K562 (cell line): ENCODE results near the gene SH3PXD2B. TPM values are rescaled to one million over a fixed set of nuclear protein-coding genes. Genes with fewer than 3 reads are reported as not detected.

ENCODE experiments used
- ATAC-seq: fragments of 200-7000 bp; cut with Tn5 transposase; 3 replicates; pipeline ENCODE4 v1.9.1; 2020; ENCODE audit warnings: moderate library complexity
- BruUV-seq: library from RNA; stranded (reverse); fragments of 400-500 nt; replicated peaks from 2 replicates; lab custom pipeline; 2021; lab: Mats Ljungman, UMichigan
- CTCF ChIA-PET: fragments of 300-600 bp; formaldehyde crosslinking; extraction: SDS; loops from one replicate; lab custom pipeline; 2021; ENCODE audit warnings: low intra/inter-chr PET ratio; lab: Yijun Ruan, JAX
- POLR2A ChIA-PET: fragments of 300-600, 350-650 bp; sonication (Branson Sonifier 250); formaldehyde crosslinking; extraction: SDS; loops from one replicate; lab custom pipeline; 2021; ENCODE audit warnings: antibody characterized with exemption, inconsistent platforms; lab: Yijun Ruan, JAX
- DNase-seq, 4 experiments: peaks; one replicate each; pipeline versions ENCODE4 v3.0.0 to v3.0.0-alpha.2; 2011 to 2018; ENCODE audit warnings: low spot score in 3 of 4, mixed read lengths in 3 of 4; ENCODE audit errors: extremely low read depth in 1 of 4
- FAIRE-seq: peaks from 2 replicates; lab custom pipeline; 2011; peaks lifted over from hg19 to GRCh38; lab: Jason Lieb, UNC
- H2AFZ ChIP-seq: 2 replicates; pipeline ENCODE4 v1.6.0; 2011; ENCODE audit warnings: low read depth, low read length, control low read depth, inconsistent platforms
- H3K27ac ChIP-seq: fragments of 200-600 bp; 3 replicates; pipeline ENCODE4 v1.8.0; 2011; ENCODE audit warnings: low read depth, mild to moderate bottlenecking, control low read depth, inconsistent platforms, low read length, moderate library complexity, mixed read lengths; ENCODE audit errors: extremely low read depth
- H3K27me3 ChIP-seq, 2 experiments: fragments of 300-600 bp in 1 of 2; 2 replicates in 1 of 2; 3 replicates in 1 of 2; pipeline versions ENCODE4 v1.6.0 to v1.8.0; 2011; ENCODE audit warnings: inconsistent platforms in 2 of 2, low read length in 2 of 2, mild to moderate bottlenecking in 1 of 2, mixed read lengths in 1 of 2, moderate library complexity in 1 of 2; ENCODE audit not compliant: control insufficient read depth in 2 of 2, insufficient read depth in 2 of 2
- H3K36me3 ChIP-seq: fragments of 300-600 bp; 3 replicates; pipeline ENCODE4 v1.8.0; 2011; ENCODE audit warnings: mild to moderate bottlenecking, low read length, inconsistent platforms; ENCODE audit not compliant: control insufficient read depth, insufficient read depth
- H3K4me1 ChIP-seq, 2 experiments: fragments of 200-600 bp in 1 of 2; replicated peaks in 1 of 2; 2 replicates in 1 of 2; 3 replicates in 1 of 2; pipeline versions ENCODE4 v1.5.1 to v1.8.0; 2011; ENCODE audit warnings: inconsistent platforms in 2 of 2, low read length in 2 of 2, mild to moderate bottlenecking in 1 of 2, mixed read lengths in 1 of 2, moderate library complexity in 1 of 2; ENCODE audit not compliant: control insufficient read depth in 2 of 2, insufficient read depth in 2 of 2
- H3K4me2 ChIP-seq: 2 replicates; pipeline ENCODE4 v1.6.1; 2011; ENCODE audit warnings: low read length, control low read depth, inconsistent platforms, mixed read lengths; ENCODE audit not compliant: insufficient read depth
- H3K4me3 ChIP-seq: fragments of 200-600 bp; sonication (generic), shearing (Covaris generic); 2 replicates; pipeline ENCODE4 v1.5.1; 2016; ENCODE audit warnings: control low read depth, inconsistent platforms
- H3K79me2 ChIP-seq: fragments of 200-600 bp; 3 replicates; pipeline ENCODE4 v1.8.0; 2011; ENCODE audit warnings: low read length, inconsistent platforms; ENCODE audit not compliant: control insufficient read depth, insufficient read depth
- H3K9ac ChIP-seq, 2 experiments: 2 replicates each; pipeline versions ENCODE4 v1.6.0 to v1.6.1; 2011; ENCODE audit warnings: low read depth in 2 of 2, low read length in 2 of 2, control low read depth in 1 of 2, inconsistent platforms in 1 of 2, mild to moderate bottlenecking in 1 of 2, mixed read lengths in 1 of 2; ENCODE audit not compliant: insufficient read depth in 1 of 2
- H3K9me1 ChIP-seq: one replicate; pipeline ENCODE4 v1.6.0; 2011; ENCODE audit warnings: inconsistent platforms, mild to moderate bottlenecking, low read length, moderate library complexity; ENCODE audit not compliant: control insufficient read depth, insufficient read depth
- H3K9me3 ChIP-seq: replicated peaks from 2 replicates; pipeline ENCODE4 v1.5.1; 2011; ENCODE audit warnings: low read depth, low read length, inconsistent platforms; ENCODE audit not compliant: control insufficient read depth, insufficient read depth
- H4K20me1 ChIP-seq: replicated peaks from 2 replicates; pipeline ENCODE4 v1.6.1; 2011; ENCODE audit warnings: low read length, inconsistent platforms, mixed read lengths; ENCODE audit not compliant: control insufficient read depth, insufficient read depth
- CEBPG ChIP-seq, 3 experiments: fragments of 200-800 bp in 1 of 3; sonication (Bioruptor generic) in 1 of 3; sonication (generic) in 1 of 3; formaldehyde crosslinking in 1 of 3; IDR thresholded peaks in 2 of 3; conservative IDR thresholded peaks in 1 of 3; 2 replicates each; pipeline versions ENCODE4 v1.6.1 to v1.8.0; 2016 to 2022; ENCODE audit warnings: missing compliant biosample characterization in 2 of 3, missing genetic modification characterization in 2 of 3, mild to moderate bottlenecking in 1 of 3, missing genetic modification reagents in 1 of 3
- CREBBP ChIP-seq: IDR thresholded peaks from one replicate; pipeline ENCODE4 v1.6.1; 2012; ENCODE audit warnings: low read depth, mild to moderate bottlenecking, control low read depth, inconsistent platforms, low read length
- NCOA6 ChIP-seq: fragments of 450-650 bp; IDR thresholded peaks from 2 replicates; pipeline ENCODE4 v1.6.1; 2017; ENCODE audit warnings: mild to moderate bottlenecking
- TCF3 ChIP-seq: sonication (generic); formaldehyde crosslinking; IDR thresholded peaks from 2 replicates; pipeline ENCODE4 v1.4.0; 2020; ENCODE audit warnings: mild to moderate bottlenecking, missing genetic modification reagents
- TRIM24 ChIP-seq, 2 experiments: fragments of 450-650 bp; IDR thresholded peaks; 2 replicates each; pipeline ENCODE4 v1.6.1; 2016
- ZNF23 ChIP-seq: fragments of 250-450 bp; sonication (Bioruptor Pico); IDR thresholded peaks from 2 replicates; pipeline ENCODE4 v1.4.0; 2020; ENCODE audit warnings: mild to moderate bottlenecking
- WGBS: fragments of 100-300 bp; shearing (Covaris generic); methylation state at CpG from one replicate; pipeline ENCODE4 v1.1.6; 2016; ENCODE audit warnings: low coverage, mixed read lengths; ENCODE audit not compliant: insufficient coverage; ENCODE audit errors: missing lambda C conversion rate; 5-methylcytosine and 5-hydroxymethylcytosine counted together
- in situ Hi-C: fragments of 300-500 bp; cut with MboI; formaldehyde crosslinking; loops from 4 replicates; pipeline ENCODE4 v1.15.0; 2018; ENCODE audit warnings: inconsistent platforms, mixed read lengths
- intact Hi-C: fragments of 100-400 bp; cut with micrococcal nuclease; formaldehyde crosslinking; loops from 2 replicates; pipeline ENCODE4 v1.14.2; 2022
- polyA plus RNA-seq, 8 experiments: library from polyadenylated mRNA; depleted of rRNA in 4 of 8; stranded (reverse) in 5 of 8; unstranded in 3 of 8; fragments of >200 nt; fragmentation: Nextera tagmentation in 2 of 8; fragmentation: Illumina TruSeq in 1 of 8; extraction: Ambion mirVana in 2 of 8; extraction: Trizol in 1 of 8; gene quantifications; 2 replicates each; pipeline versions ENCODE4 v1.2.1 to v1.2.3, GENCODE V29; 2011 to 2014; ENCODE audit warnings: inconsistent platforms in 1 of 8, missing spikeins in 1 of 8
- total RNA-seq, 7 experiments: library from RNA; depleted of rRNA in 6 of 7; stranded (reverse); fragments of >200 nt in 6 of 7; fragmentation: Illumina TruSeq in 2 of 7; extraction: Trizol in 2 of 7; gene quantifications; 2 replicates each; pipeline versions ENCODE4 v1.2.1 to v1.2.3, GENCODE V29; 2011 to 2021; ENCODE audit warnings: low replicate concordance in 1 of 7
- TF ChIP-seq, protein P1 (sequence below): fragments of 250-450 bp; sonication (Bioruptor Pico); IDR thresholded peaks from 2 replicates; pipeline ENCODE4 v1.8.0; 2022; ENCODE audit warnings: inconsistent platforms, mild to moderate bottlenecking, moderate library complexity, borderline replicate concordance
- TF ChIP-seq, protein P2 (sequence below): IDR thresholded peaks from 3 replicates; pipeline ENCODE4 v1.6.1; 2011; ENCODE audit warnings: borderline replicate concordance, mild to moderate bottlenecking, moderate library complexity; ENCODE audit not compliant: insufficient read length; ENCODE audit errors: extremely low read depth
- TF ChIP-seq, protein P3 (sequence below): fragments of 250-450 bp; sonication (Bioruptor Pico); IDR thresholded peaks from 2 replicates; pipeline ENCODE4 v1.5.0; 2021; ENCODE audit warnings: mild to moderate bottlenecking, borderline replicate concordance

Gene SH3PXD2B
- total and polyA plus RNA-seq, 9 of the 15 experiments (the other 6 are each of a cell fraction or from before 2014, with no cell fraction given) = 0.04 to 0.66 (median 0.19) TPM

DNA sequence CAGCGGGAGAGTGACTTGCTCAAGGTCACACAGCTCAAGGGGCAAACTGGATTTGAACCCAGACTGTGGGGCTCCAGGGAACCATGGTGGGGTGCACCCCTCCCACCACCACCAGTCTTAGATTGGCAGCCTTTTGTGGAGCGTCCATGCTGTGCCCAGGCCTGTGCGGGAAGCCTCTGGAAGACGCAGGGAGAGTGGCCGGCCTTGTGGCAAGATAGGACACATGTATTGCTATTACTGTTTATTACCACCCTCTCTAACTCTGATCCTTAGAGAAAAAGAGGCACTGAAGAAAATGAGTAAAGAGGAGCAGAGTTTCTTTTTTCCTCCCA is 25.4 kb upstream of the SH3PXD2B start:
- ChIA-PET CTCF (interaction anchor here (0.6 to 2.1 kb wide), 4 partner anchors 217 to 235 kb away, joined by 3 to 36 read pairs (median 6); no protein-coding TSS in a partner anchor), POLR2A (interaction anchor here (0.5 to 0.6 kb wide), 2 partner anchors 207 to 227 kb away, joined by 3 read pairs; no protein-coding TSS in a partner anchor)
- H3K4me2 ChIP-seq = no peak overlapping the region
- no peaks in the 10 kb centered on the region for H3K9me3 ChIP-seq
- H3K4me3 ChIP-seq = no peak overlapping the region
- DNase-seq = no peak
- TF ChIP-seq TRIM24 (IDR thresholded peaks at IDR 0.05) (no peak), ZNF23 (no peak), NCOA6 (no peak), CREBBP (no peak), TCF3 (CRISPR knock-in tag) (no peak), CEBPG (CRISPR knock-in tag; IDR thresholded peaks at IDR 0.05) (no peak), CEBPG (tag; conservative IDR thresholded peaks at IDR 0.05 in 1 of 2, IDR thresholded peaks at IDR 0.05 in 1 of 2) (no peak)
- TF ChIP-seq, protein P1, sequence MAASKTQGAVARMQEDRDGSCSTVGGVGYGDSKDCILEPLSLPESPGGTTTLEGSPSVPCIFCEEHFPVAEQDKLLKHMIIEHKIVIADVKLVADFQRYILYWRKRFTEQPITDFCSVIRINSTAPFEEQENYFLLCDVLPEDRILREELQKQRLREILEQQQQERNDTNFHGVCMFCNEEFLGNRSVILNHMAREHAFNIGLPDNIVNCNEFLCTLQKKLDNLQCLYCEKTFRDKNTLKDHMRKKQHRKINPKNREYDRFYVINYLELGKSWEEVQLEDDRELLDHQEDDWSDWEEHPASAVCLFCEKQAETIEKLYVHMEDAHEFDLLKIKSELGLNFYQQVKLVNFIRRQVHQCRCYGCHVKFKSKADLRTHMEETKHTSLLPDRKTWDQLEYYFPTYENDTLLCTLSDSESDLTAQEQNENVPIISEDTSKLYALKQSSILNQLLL (CRISPR knock-in tag) = no peak
- TF ChIP-seq, protein P2, sequence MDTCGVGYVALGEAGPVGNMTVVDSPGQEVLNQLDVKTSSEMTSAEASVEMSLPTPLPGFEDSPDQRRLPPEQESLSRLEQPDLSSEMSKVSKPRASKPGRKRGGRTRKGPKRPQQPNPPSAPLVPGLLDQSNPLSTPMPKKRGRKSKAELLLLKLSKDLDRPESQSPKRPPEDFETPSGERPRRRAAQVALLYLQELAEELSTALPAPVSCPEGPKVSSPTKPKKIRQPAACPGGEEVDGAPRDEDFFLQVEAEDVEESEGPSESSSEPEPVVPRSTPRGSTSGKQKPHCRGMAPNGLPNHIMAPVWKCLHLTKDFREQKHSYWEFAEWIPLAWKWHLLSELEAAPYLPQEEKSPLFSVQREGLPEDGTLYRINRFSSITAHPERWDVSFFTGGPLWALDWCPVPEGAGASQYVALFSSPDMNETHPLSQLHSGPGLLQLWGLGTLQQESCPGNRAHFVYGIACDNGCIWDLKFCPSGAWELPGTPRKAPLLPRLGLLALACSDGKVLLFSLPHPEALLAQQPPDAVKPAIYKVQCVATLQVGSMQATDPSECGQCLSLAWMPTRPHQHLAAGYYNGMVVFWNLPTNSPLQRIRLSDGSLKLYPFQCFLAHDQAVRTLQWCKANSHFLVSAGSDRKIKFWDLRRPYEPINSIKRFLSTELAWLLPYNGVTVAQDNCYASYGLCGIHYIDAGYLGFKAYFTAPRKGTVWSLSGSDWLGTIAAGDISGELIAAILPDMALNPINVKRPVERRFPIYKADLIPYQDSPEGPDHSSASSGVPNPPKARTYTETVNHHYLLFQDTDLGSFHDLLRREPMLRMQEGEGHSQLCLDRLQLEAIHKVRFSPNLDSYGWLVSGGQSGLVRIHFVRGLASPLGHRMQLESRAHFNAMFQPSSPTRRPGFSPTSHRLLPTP = no peak
- TF ChIP-seq, protein P3, sequence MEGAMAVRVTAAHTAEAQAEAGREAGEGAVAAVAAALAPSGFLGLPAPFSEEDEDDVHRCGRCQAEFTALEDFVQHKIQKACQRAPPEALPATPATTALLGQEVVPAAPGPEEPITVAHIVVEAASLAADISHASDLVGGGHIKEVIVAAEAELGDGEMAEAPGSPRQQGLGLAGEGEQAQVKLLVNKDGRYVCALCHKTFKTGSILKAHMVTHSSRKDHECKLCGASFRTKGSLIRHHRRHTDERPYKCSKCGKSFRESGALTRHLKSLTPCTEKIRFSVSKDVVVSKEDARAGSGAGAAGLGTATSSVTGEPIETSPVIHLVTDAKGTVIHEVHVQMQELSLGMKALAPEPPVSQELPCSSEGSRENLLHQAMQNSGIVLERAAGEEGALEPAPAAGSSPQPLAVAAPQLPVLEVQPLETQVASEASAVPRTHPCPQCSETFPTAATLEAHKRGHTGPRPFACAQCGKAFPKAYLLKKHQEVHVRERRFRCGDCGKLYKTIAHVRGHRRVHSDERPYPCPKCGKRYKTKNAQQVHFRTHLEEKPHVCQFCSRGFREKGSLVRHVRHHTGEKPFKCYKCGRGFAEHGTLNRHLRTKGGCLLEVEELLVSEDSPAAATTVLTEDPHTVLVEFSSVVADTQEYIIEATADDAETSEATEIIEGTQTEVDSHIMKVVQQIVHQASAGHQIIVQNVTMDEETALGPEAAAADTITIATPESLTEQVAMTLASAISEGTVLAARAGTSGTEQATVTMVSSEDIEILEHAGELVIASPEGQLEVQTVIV (CRISPR knock-in tag) = no peak
- intact Hi-C loops (loop anchor here (1.0 to 10.0 kb wide), 2 partner anchors 218 to 455 kb away; no protein-coding TSS in a partner anchor), in situ Hi-C loops (loop anchor here (5.0 to 10.0 kb wide), 2 partner anchors 213 to 465 kb away; no protein-coding TSS in a partner anchor)
- H3K79me2 ChIP-seq = no peaks in the 10 kb centered on the region
- no peaks in the 10 kb centered on the region for H4K20me1 ChIP-seq
- H3K27me3 ChIP-seq = peaks cover 0 to 12% of the 10 kb centered on the region in 2 experiments; a peak in 2 of 5 replicates
- H3K4me1 ChIP-seq = no peaks in the 10 kb centered on the region
- ATAC-seq = no peak
- BruUV-seq = no TSS peak
- FAIRE-seq = no peak
- no peak overlapping the region for H3K27ac ChIP-seq
- no peak overlapping the region for H2AFZ ChIP-seq
- H3K9me1 ChIP-seq = no peaks in the 10 kb centered on the region
- no peaks in the 10 kb centered on the region for H3K36me3 ChIP-seq
- no peak overlapping the region for H3K9ac ChIP-seq
- 51% methylated on average over 5 of the region's 5 CpGs for WGBS
